ENCODE measurements around the gene CHCHD1. TPM values are rescaled to one million over a fixed set of nuclear protein-coding genes. Genes with fewer than 3 reads are reported as not detected.

The CHCHD1 gene
- total and polyA plus RNA-seq, 2 experiments from 2014 or later: 40.6 to 187 TPM

- peaks cover 17% of the 10 kb centered on the region; the same call in 1 of the 2 replicates for H3K79me2 ChIP-seq (replicated peaks; ENCODE audit: insufficient read depth)
- H3K4me2 ChIP-seq: peak overlapping the region; percentile 96
- peaks cover 9% of the 10 kb centered on the region for H4K20me1 ChIP-seq (replicated peaks; ENCODE audit: insufficient read depth)
- DNase-seq (ENCODE audit: low spot score) (no peak), ATAC-seq (peak; percentile 2)
- Mint-ChIP-seq H3K4me3 (peak overlapping the region; percentile 91), H3K36me3 (ENCODE audit: low read depth) (peaks cover 44% of the 10 kb centered on the region), H3K9me3 (no peaks in the 10 kb centered on the region), H3K4me1 (peaks cover 27% of the 10 kb centered on the region), H3K27ac (no peak overlapping the region), H3K27me3 (ENCODE audit: insufficient read depth, low read depth, poor library complexity) (peaks cover 13% of the 10 kb centered on the region)
- peak overlapping the region; percentile 93; the same call in 1 of the 2 replicates for H2AFZ ChIP-seq
- H3K4me1 ChIP-seq (ENCODE audit: insufficient read depth): peaks cover 18% of the 10 kb centered on the region; the same call in 1 of the 2 replicates
- H3F3A ChIP-seq (replicated peaks; ENCODE audit: low read depth): peaks cover 40% of the 10 kb centered on the region
- TF ChIP-seq ZNF462 (CRISPR knock-in tag; IDR thresholded peaks at IDR 0.05) (no peak), STAT1 (IDR thresholded peaks at IDR 0.05; ENCODE audit: unreplicated experiment) (no peak), CREB1 (CRISPR knock-in tag; IDR thresholded peaks at IDR 0.05; ENCODE audit: low read depth) (no peak), REST (IDR thresholded peaks at IDR 0.05; ENCODE audit: unreplicated experiment) (no peak), CTCF (conservative IDR thresholded peaks at IDR 0.05; ENCODE audit: low read depth in 2 of 2) (no peak), NANOG (IDR thresholded peaks at IDR 0.05; ENCODE audit: borderline replicate concordance) (no peak), ZNF331 (CRISPR knock-in tag; IDR thresholded peaks at IDR 0.05; ENCODE audit: low read depth) (no peak)
- peaks cover 2% of the 10 kb centered on the region for H3K36me3 ChIP-seq (ENCODE audit: insufficient read depth)
- no peaks in the 10 kb centered on the region for H3K9me2 ChIP-seq (ENCODE audit: insufficient read depth)
- H3K27ac ChIP-seq (ENCODE audit: low read depth): no peak overlapping the region
- peak overlapping the region; percentile 88 for H3K4me3 ChIP-seq
- H3K27me3 ChIP-seq (ENCODE audit: insufficient read depth): no peaks in the 10 kb centered on the region
Measured at GRCh38 chr10:73773152-73773879, 8.5 kb upstream of the CHCHD1 start.
